Tibial nerve (tissue), 4 donors: ENCODE measurements around the gene PWWP2B. TPM values are rescaled to one million over a fixed set of nuclear protein-coding genes. Genes with fewer than 3 reads are reported as not detected.
"Not testable (repeated sequence)": the region's sequence is repeated elsewhere in the genome, so short reads cannot be mapped to it uniquely, and the experiment has no call there.

Experiments
- DNase-seq, 2 donors: peaks; one replicate each; pipeline ENCODE4 v3.0.0-alpha.2; 2019; ENCODE audit warnings: low spot score in 2 of 2
- H3K27ac ChIP-seq, 4 donors: fragments of 200-600 bp; sonication (generic) in 3 of 4; one replicate each; pipeline ENCODE4 v1.5.1; 2017 to 2019; ENCODE audit warnings: mild to moderate bottlenecking in 1 of 4
- H3K27me3 ChIP-seq, 2 donors: fragments of 200-600 bp; sonication (generic) in 1 of 2; one replicate each; pipeline versions ENCODE4 v1.5.1 to v1.6.0; 2017 to 2019
- H3K36me3 ChIP-seq, 3 donors: fragments of 200-600 bp; sonication (generic); one replicate each; pipeline ENCODE4 v1.5.1; 2018 to 2019
- H3K4me1 ChIP-seq, 4 donors: fragments of 200-600 bp; sonication (generic) in 3 of 4; one replicate each; pipeline ENCODE4 v1.5.1; 2017 to 2019
- H3K4me3 ChIP-seq, 4 donors: fragments of 200-600 bp; sonication (generic) in 3 of 4; one replicate each; pipeline ENCODE4 v1.5.1; 2017 to 2019; ENCODE audit warnings: mild to moderate bottlenecking in 1 of 4, moderate library complexity in 1 of 4
- H3K9me3 ChIP-seq, 4 donors: fragments of 200-600 bp; sonication (generic) in 3 of 4; one replicate each; pipeline ENCODE4 v1.5.1; 2017 to 2019
- CTCF ChIP-seq, 5 experiments: fragments of 200-600 bp in 3 of 5; fragments of 450-650 bp in 2 of 5; sonication (generic) in 3 of 5; IDR thresholded peaks; one replicate each; pipeline ENCODE4 v1.5.1; 2016 to 2019; ENCODE audit warnings: antibody characterized with exemption in 5 of 5, mild to moderate bottlenecking in 3 of 5, moderate library complexity in 2 of 5
- EP300 ChIP-seq, 2 donors: sonication (generic); formaldehyde crosslinking; IDR thresholded peaks; one replicate each; pipeline ENCODE4 v1.6.1; 2017; ENCODE audit warnings: antibody characterized with exemption in 2 of 2, mild to moderate bottlenecking in 1 of 2
- POLR2A ChIP-seq, 2 donors: fragments of 450-650 bp; IDR thresholded peaks; one replicate each; pipeline ENCODE4 v1.6.1; 2017; ENCODE audit warnings: antibody characterized with exemption in 2 of 2, mild to moderate bottlenecking in 2 of 2, moderate library complexity in 2 of 2
- WGBS, 2 donors: methylation state at CpG; one replicate each; pipeline ENCODE4 v1.1.5; 2018; 5-methylcytosine and 5-hydroxymethylcytosine counted together
- total RNA-seq, 4 donors: library from RNA; depleted of rRNA; stranded (reverse); fragments of >200 nt; gene quantifications; one replicate each; pipeline ENCODE4 v1.1.0, GENCODE V29; 2016

The PWWP2B gene
- total RNA-seq, 4 donors from 2014 or later, result 12.6 to 23.7 (median 15.1) TPM

GRCh38 chr10:132376394-132376851, 20.6 kb upstream of the PWWP2B start:
- no peak for DNase-seq
- H3K27ac ChIP-seq, result no peak overlapping the region
- peaks cover 0 to 49% (median 0%) of the 10 kb centered on the region in 3 donors for H3K36me3 ChIP-seq
- H3K4me3 ChIP-seq, result no peak overlapping the region
- TF ChIP-seq CTCF (IDR thresholded peaks at IDR 0.05) (no peak), EP300 (IDR thresholded peaks at IDR 0.05) (no peak), POLR2A (IDR thresholded peaks at IDR 0.05) (no peak)
- 85 to 86% methylated on average over 15 of the region's 15 CpGs for WGBS, 2 donors
- no peaks in the 10 kb centered on the region for H3K27me3 ChIP-seq
- H3K9me3 ChIP-seq, result peaks cover 0 to 16% (median 0%) of the 10 kb centered on the region in 4 donors
- no peaks in the 10 kb centered on the region for H3K4me1 ChIP-seq

GRCh38 chr10:132377326-132377725, 19.7 kb upstream of the PWWP2B start:
- TF ChIP-seq CTCF (IDR thresholded peaks at IDR 0.05) (no peak), EP300 (IDR thresholded peaks at IDR 0.05) (no peak), POLR2A (IDR thresholded peaks at IDR 0.05) (no peak)
- DNase-seq, result no peak
- Histone ChIP-seq H3K27ac (no peak overlapping the region), H3K27me3 (no peaks in the 10 kb centered on the region), H3K4me3 (no peak overlapping the region), H3K9me3 (peaks cover 0 to 25% (median 0%) of the 10 kb centered on the region in 4 donors), H3K36me3 (peaks cover 0 to 52% (median 0%) of the 10 kb centered on the region in 3 donors), H3K4me1 (no peaks in the 10 kb centered on the region)
- 91 to 97% methylated on average over 7 of the region's 7 CpGs for WGBS, 2 donors

GRCh38 chr10:132379026-132379425, 18.0 kb upstream of the PWWP2B start:
- not testable (repeated sequence) for H3K4me3 ChIP-seq, H3K27ac ChIP-seq, H3K27me3 ChIP-seq, H3K4me1 ChIP-seq, DNase-seq
- Histone ChIP-seq H3K36me3 (peaks cover 0 to 52% (median 0%) of the 10 kb centered on the region in 3 donors), H3K9me3 (peaks cover 0 to 28% (median 0%) of the 10 kb centered on the region in 4 donors)
- 89% methylated on average over 16 of the region's 16 CpGs for WGBS, 2 donors

- 96% methylated on average over 4 of the region's 4 CpGs for WGBS, 2 donors
- H3K36me3 ChIP-seq, result peaks cover 0 to 33% (median 0%) of the 10 kb centered on the region in 3 donors
- DNase-seq, result not testable (repeated sequence)
Measured at GRCh38 chr10:132380986-132381385, 16.0 kb upstream of the PWWP2B start.

GRCh38 chr10:132381741-132382140, 15.3 kb upstream of the PWWP2B start:
- DNase-seq, result no peak
- Histone ChIP-seq H3K27me3 (no peaks in the 10 kb centered on the region), H3K36me3 (peaks cover 0 to 26% (median 0%) of the 10 kb centered on the region in 3 donors), H3K9me3 (peaks cover 0 to 24% (median 0%) of the 10 kb centered on the region in 4 donors), H3K4me3 (no peak overlapping the region), H3K4me1 (no peaks in the 10 kb centered on the region), H3K27ac (no peak overlapping the region)
- no peak for TF ChIP-seq EP300 (IDR thresholded peaks at IDR 0.05)
- TF ChIP-seq POLR2A (IDR thresholded peaks at IDR 0.05), result no peak
- TF ChIP-seq CTCF (IDR thresholded peaks at IDR 0.05), result no peak
- WGBS, 2 donors, result 87 to 90% methylated on average over 2 of the region's 2 CpGs

More at GRCh38 chr10:132380986-132381385, 16.0 kb upstream of the PWWP2B start:
- peaks cover 0 to 28% (median 0%) of the 10 kb centered on the region in 4 donors for H3K9me3 ChIP-seq
- H3K4me3 ChIP-seq, H3K4me1 ChIP-seq, H3K27me3 ChIP-seq, H3K27ac ChIP-seq: not testable (repeated sequence)

- TF ChIP-seq CTCF (IDR thresholded peaks at IDR 0.05) (no peak), POLR2A (IDR thresholded peaks at IDR 0.05) (no peak), EP300 (IDR thresholded peaks at IDR 0.05) (no peak)
- Histone ChIP-seq H3K27me3 (no peaks in the 10 kb centered on the region), H3K27ac (no peak overlapping the region), H3K4me1 (peaks cover 0 to under 1% (median 0%) of the 10 kb centered on the region in 4 donors), H3K36me3 (peaks cover 0 to 19% (median 0%) of the 10 kb centered on the region in 3 donors), H3K4me3 (no peak overlapping the region), H3K9me3 (peaks cover 0 to 24% (median 0%) of the 10 kb centered on the region in 4 donors)
- DNase-seq, result no peak
- 87 to 89% methylated on average over 16 of the region's 16 CpGs for WGBS, 2 donors
Measured at GRCh38 chr10:132382231-132382922, 14.6 kb upstream of the PWWP2B start.
